SK-N-SH (cell line): ENCODE data around the gene GNG4. TPM values are rescaled to one million over a fixed set of nuclear protein-coding genes. Genes with fewer than 3 reads are reported as not detected.

Experiments
- CTCF ChIA-PET: fragments of 300-600, 350-600 bp; formaldehyde crosslinking; extraction: SDS; loops from one replicate; lab custom pipeline; 2021; lab: Yijun Ruan, JAX
- POLR2A ChIA-PET: fragments of 350-600 bp; sonication (Branson Sonifier 250); formaldehyde crosslinking; extraction: SDS; loops from one replicate; lab custom pipeline; 2020; ENCODE audit warnings: antibody characterized with exemption, inconsistent platforms; lab: Yijun Ruan, JAX
- DNase-seq: peaks from one replicate; pipeline ENCODE4 v3.0.0; 2012
- H2AFZ ChIP-seq: fragments of 200-600 bp; sonication (generic); 2 replicates; pipeline ENCODE4 v1.8.1; 2016; ENCODE audit warnings: antibody characterized with exemption, mild to moderate bottlenecking, low read depth
- H3F3A ChIP-seq: fragments of 200-600 bp; sonication (generic); replicated peaks from 2 replicates; pipeline ENCODE3; 2016; ENCODE audit warnings: antibody characterized with exemption, mild to moderate bottlenecking; ENCODE audit not compliant: insufficient read depth
- H3K27ac ChIP-seq, 2 experiments: fragments of 200-500 bp in 1 of 2; fragments of 200-600 bp in 1 of 2; sonication (Bioruptor generic) in 1 of 2; sonication (generic), shearing (Covaris generic) in 1 of 2; 2 replicates each; pipeline versions ENCODE4 v1.5.1 to v1.6.1; 2014 to 2016; ENCODE audit warnings: low read depth in 2 of 2, inconsistent platforms in 1 of 2, low read length in 1 of 2, mild to moderate bottlenecking in 1 of 2, mixed read lengths in 1 of 2
- H3K27me3 ChIP-seq: fragments of 200-600 bp; sonication (generic), shearing (Covaris generic); 2 replicates; pipeline ENCODE4 v1.6.1; 2016; ENCODE audit warnings: mixed run types; ENCODE audit not compliant: insufficient read depth
- H3K36me3 ChIP-seq, 2 experiments: fragments of 200-500 bp in 1 of 2; fragments of 200-600 bp in 1 of 2; sonication (Bioruptor generic) in 1 of 2; sonication (generic) in 1 of 2; replicated peaks in 1 of 2; 2 replicates each; pipeline versions ENCODE3 to v1.5.1; 2014 to 2016; ENCODE audit warnings: low read length in 1 of 2, mild to moderate bottlenecking in 1 of 2; ENCODE audit not compliant: insufficient read depth in 2 of 2, control insufficient read depth in 1 of 2
- H3K4me1 ChIP-seq, 2 experiments: fragments of 200-500 bp in 1 of 2; fragments of 200-600 bp in 1 of 2; sonication (Bioruptor generic) in 1 of 2; sonication (generic), shearing (Covaris generic) in 1 of 2; 2 replicates each; pipeline versions ENCODE4 v1.5.1 to v1.6.1; 2014 to 2016; ENCODE audit warnings: low read depth in 1 of 2, low read length in 1 of 2, mixed run types in 1 of 2; ENCODE audit not compliant: insufficient read depth in 2 of 2, control insufficient read depth in 1 of 2
- H3K4me2 ChIP-seq: fragments of 200-600 bp; sonication (generic), shearing (Covaris generic); 2 replicates; pipeline ENCODE4 v1.6.1; 2017; ENCODE audit warnings: mixed run types
- H3K4me3 ChIP-seq, 2 experiments: fragments of 200-500 bp in 1 of 2; fragments of 200-600 bp in 1 of 2; sonication (Bioruptor generic) in 1 of 2; sonication (generic), shearing (Covaris generic) in 1 of 2; 2 replicates each; pipeline versions ENCODE4 v1.5.1 to v1.8.1; 2014 to 2016; ENCODE audit warnings: low read depth in 2 of 2, inconsistent platforms in 1 of 2, low read length in 1 of 2, mild to moderate bottlenecking in 1 of 2, mixed read lengths in 1 of 2, moderate library complexity in 1 of 2
- H3K79me2 ChIP-seq: fragments of 200-600 bp; sonication (generic); 2 replicates; pipeline ENCODE4 v1.8.1; 2017; ENCODE audit warnings: mild to moderate bottlenecking; ENCODE audit not compliant: insufficient read depth
- H3K9ac ChIP-seq: fragments of 200-600 bp; sonication (generic); 2 replicates; pipeline ENCODE4 v1.6.1; 2017; ENCODE audit warnings: mixed run types
- H3K9me2 ChIP-seq: fragments of 200-600 bp; sonication (generic); 2 replicates; pipeline ENCODE4 v1.6.1; 2017; ENCODE audit warnings: mixed run types
- H3K9me3 ChIP-seq: fragments of 200-600 bp; sonication (generic); 2 replicates; pipeline ENCODE4 v1.6.1; 2017; ENCODE audit warnings: mixed run types, mild to moderate bottlenecking, moderate library complexity
- H4K20me1 ChIP-seq: fragments of 200-600 bp; sonication (generic); 2 replicates; pipeline ENCODE4 v1.6.1; 2017; ENCODE audit warnings: mild to moderate bottlenecking, mixed run types; ENCODE audit not compliant: insufficient read depth
- CHD2 ChIP-seq: fragments of 150-350 bp; IDR thresholded peaks from 2 replicates; pipeline ENCODE4 v1.6.1; 2018; ENCODE audit warnings: low read length; ENCODE audit not compliant: partially characterized antibody
- FOSL2 ChIP-seq: IDR thresholded peaks from 2 replicates; pipeline ENCODE4 v1.4.0; 2012; ENCODE audit warnings: low read depth, mild to moderate bottlenecking, moderate library complexity, borderline replicate concordance
- FOXM1 ChIP-seq: IDR thresholded peaks from 2 replicates; pipeline ENCODE4 v1.4.0; 2012; ENCODE audit warnings: low read depth, mild to moderate bottlenecking
- GATA2 ChIP-seq: sonication (generic); formaldehyde crosslinking; IDR thresholded peaks from 2 replicates; pipeline ENCODE4 v1.5.0; 2020; ENCODE audit warnings: mild to moderate bottlenecking, missing genetic modification reagents
- IRF3 ChIP-seq: fragments of 150-350 bp; IDR thresholded peaks from 2 replicates; pipeline ENCODE4 v1.6.1; 2016; ENCODE audit warnings: mild to moderate bottlenecking, low read depth, low read length
- JUND ChIP-seq: IDR thresholded peaks from 2 replicates; pipeline ENCODE4 v1.4.0; 2012
- POLR2AphosphoS5 ChIP-seq: IDR thresholded peaks from 2 replicates; pipeline ENCODE4 v1.6.1; 2012; ENCODE audit warnings: low read depth, low read length
- RFX5 ChIP-seq: IDR thresholded peaks from 2 replicates; pipeline ENCODE4 v1.6.1; 2012; ENCODE audit warnings: mild to moderate bottlenecking, improper control_type of control experiment, low read length
- RXRA ChIP-seq: IDR thresholded peaks from 2 replicates; pipeline ENCODE4 v1.4.0; 2012; ENCODE audit warnings: low read depth, mild to moderate bottlenecking, borderline replicate concordance
- SIN3A ChIP-seq: IDR thresholded peaks from 2 replicates; pipeline ENCODE4 v1.6.1; 2012; ENCODE audit warnings: low read depth, mild to moderate bottlenecking, low read length, moderate library complexity, borderline replicate concordance
- TCF12 ChIP-seq: IDR thresholded peaks from 2 replicates; pipeline ENCODE4 v1.4.0; 2012
- TEAD4 ChIP-seq: IDR thresholded peaks from 2 replicates; pipeline ENCODE4 v1.4.0; 2012; ENCODE audit warnings: mild to moderate bottlenecking, borderline replicate concordance; ENCODE audit not compliant: insufficient read depth
- YY1 ChIP-seq: IDR thresholded peaks from 2 replicates; pipeline ENCODE4 v1.4.0; 2012; ENCODE audit warnings: low read depth, mild to moderate bottlenecking
- WGBS: methylation state at CpG from one replicate; pipeline ENCODE4 v1.1.6; 2017; ENCODE audit warnings: low lambda C conversion rate; 5-methylcytosine and 5-hydroxymethylcytosine counted together
- polyA plus RNA-seq, 3 experiments: library from polyadenylated mRNA; depleted of rRNA; stranded (reverse); fragments of >200 nt; gene quantifications; 2 replicates each; pipeline ENCODE4 v1.2.3, GENCODE V29; 2012
- TF ChIP-seq, protein P1 (sequence below): fragments of 150-350 bp; IDR thresholded peaks from 2 replicates; pipeline ENCODE4 v1.6.1; 2017; ENCODE audit warnings: antibody characterized with exemption, low read length, low read depth, borderline replicate concordance
- TF ChIP-seq, protein P2 (sequence below): IDR thresholded peaks from 2 replicates; pipeline ENCODE4 v1.6.1; 2012; ENCODE audit warnings: mild to moderate bottlenecking, low read depth, low read length, moderate library complexity
- TF ChIP-seq, protein P3 (sequence below): IDR thresholded peaks from 2 replicates; pipeline ENCODE4 v1.4.0; 2012; ENCODE audit warnings: low read depth
- TF ChIP-seq, protein P4 (sequence below): IDR thresholded peaks from 2 replicates; pipeline ENCODE4; 2012
- TF ChIP-seq, protein P5 (sequence below): IDR thresholded peaks from 2 replicates; pipeline ENCODE4 v1.4.0; 2012; ENCODE audit warnings: low read depth, borderline replicate concordance

Gene GNG4
- polyA plus RNA-seq, 1 of the 3 experiments (the other 2 are of a cell fraction) = 1.6 TPM

DNA sequence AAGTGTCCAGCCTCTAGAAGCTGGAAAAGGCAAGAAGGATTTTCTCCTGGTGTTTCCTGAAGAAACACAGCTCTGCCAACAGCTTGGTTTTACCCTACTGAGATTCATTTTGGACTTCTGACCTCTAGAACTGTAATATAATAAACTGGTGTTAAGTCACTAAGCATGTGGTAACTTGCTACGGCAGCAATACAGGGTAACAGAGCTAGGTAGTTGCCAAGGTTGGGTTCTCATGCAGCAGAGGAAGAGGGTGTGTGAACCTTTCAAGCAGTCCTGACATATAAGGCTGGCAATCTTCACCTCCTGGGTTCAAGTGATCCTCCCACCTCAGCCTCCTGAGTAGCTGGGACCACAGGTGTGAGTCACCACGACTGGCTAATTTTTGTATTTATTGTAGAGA, 36.0 kb downstream of the GNG4 start:
- no peak overlapping the region for H3K9ac ChIP-seq
- no peaks in the 10 kb centered on the region for H3K79me2 ChIP-seq
- H3K9me3 ChIP-seq = no peaks in the 10 kb centered on the region
- H3K4me1 ChIP-seq = peaks cover 7 to 9% of the 10 kb centered on the region in 2 experiments; a peak in 3 of 4 replicates
- no peaks in the 10 kb centered on the region for H3K27me3 ChIP-seq
- DNase-seq = no peak
- CTCF ChIA-PET = interaction anchor here (0.6 to 1.6 kb wide), 2 partner anchors 13 to 90 kb away, joined by 3 to 5 read pairs; no protein-coding TSS in a partner anchor
- no peak overlapping the region for H3K4me3 ChIP-seq
- no peak overlapping the region for H2AFZ ChIP-seq
- no peak overlapping the region for H3K4me2 ChIP-seq
- H3K36me3 ChIP-seq = no peaks in the 10 kb centered on the region
- WGBS = 70% methylated on average over 2 of the region's 2 CpGs
- no peak for TF ChIP-seq TCF12
- no peak for TF ChIP-seq JUND
- TF ChIP-seq YY1 = no peak
- TF ChIP-seq TEAD4 = no peak
- TF ChIP-seq, protein P1, sequence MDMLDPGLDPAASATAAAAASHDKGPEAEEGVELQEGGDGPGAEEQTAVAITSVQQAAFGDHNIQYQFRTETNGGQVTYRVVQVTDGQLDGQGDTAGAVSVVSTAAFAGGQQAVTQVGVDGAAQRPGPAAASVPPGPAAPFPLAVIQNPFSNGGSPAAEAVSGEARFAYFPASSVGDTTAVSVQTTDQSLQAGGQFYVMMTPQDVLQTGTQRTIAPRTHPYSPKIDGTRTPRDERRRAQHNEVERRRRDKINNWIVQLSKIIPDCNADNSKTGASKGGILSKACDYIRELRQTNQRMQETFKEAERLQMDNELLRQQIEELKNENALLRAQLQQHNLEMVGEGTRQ = no peak
- TF ChIP-seq, protein P2, sequence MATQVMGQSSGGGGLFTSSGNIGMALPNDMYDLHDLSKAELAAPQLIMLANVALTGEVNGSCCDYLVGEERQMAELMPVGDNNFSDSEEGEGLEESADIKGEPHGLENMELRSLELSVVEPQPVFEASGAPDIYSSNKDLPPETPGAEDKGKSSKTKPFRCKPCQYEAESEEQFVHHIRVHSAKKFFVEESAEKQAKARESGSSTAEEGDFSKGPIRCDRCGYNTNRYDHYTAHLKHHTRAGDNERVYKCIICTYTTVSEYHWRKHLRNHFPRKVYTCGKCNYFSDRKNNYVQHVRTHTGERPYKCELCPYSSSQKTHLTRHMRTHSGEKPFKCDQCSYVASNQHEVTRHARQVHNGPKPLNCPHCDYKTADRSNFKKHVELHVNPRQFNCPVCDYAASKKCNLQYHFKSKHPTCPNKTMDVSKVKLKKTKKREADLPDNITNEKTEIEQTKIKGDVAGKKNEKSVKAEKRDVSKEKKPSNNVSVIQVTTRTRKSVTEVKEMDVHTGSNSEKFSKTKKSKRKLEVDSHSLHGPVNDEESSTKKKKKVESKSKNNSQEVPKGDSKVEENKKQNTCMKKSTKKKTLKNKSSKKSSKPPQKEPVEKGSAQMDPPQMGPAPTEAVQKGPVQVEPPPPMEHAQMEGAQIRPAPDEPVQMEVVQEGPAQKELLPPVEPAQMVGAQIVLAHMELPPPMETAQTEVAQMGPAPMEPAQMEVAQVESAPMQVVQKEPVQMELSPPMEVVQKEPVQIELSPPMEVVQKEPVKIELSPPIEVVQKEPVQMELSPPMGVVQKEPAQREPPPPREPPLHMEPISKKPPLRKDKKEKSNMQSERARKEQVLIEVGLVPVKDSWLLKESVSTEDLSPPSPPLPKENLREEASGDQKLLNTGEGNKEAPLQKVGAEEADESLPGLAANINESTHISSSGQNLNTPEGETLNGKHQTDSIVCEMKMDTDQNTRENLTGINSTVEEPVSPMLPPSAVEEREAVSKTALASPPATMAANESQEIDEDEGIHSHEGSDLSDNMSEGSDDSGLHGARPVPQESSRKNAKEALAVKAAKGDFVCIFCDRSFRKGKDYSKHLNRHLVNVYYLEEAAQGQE = no peak
- TF ChIP-seq, protein P3, sequence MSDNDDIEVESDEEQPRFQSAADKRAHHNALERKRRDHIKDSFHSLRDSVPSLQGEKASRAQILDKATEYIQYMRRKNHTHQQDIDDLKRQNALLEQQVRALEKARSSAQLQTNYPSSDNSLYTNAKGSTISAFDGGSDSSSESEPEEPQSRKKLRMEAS = no peak
- TF ChIP-seq FOSL2 = no peak
- TF ChIP-seq IRF3 = no peak
- no peak for TF ChIP-seq SIN3A
- no peak for TF ChIP-seq GATA2 (CRISPR knock-in tag)
- TF ChIP-seq POLR2AphosphoS5 = no peak
- TF ChIP-seq RFX5 = no peak
- TF ChIP-seq RXRA = no peak
- TF ChIP-seq CHD2 = no peak
- TF ChIP-seq, protein P4, sequence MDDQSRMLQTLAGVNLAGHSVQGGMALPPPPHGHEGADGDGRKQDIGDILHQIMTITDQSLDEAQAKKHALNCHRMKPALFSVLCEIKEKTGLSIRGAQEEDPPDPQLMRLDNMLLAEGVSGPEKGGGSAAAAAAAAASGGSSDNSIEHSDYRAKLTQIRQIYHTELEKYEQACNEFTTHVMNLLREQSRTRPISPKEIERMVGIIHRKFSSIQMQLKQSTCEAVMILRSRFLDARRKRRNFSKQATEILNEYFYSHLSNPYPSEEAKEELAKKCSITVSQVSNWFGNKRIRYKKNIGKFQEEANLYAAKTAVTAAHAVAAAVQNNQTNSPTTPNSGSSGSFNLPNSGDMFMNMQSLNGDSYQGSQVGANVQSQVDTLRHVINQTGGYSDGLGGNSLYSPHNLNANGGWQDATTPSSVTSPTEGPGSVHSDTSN = no peak
- TF ChIP-seq, protein P5, sequence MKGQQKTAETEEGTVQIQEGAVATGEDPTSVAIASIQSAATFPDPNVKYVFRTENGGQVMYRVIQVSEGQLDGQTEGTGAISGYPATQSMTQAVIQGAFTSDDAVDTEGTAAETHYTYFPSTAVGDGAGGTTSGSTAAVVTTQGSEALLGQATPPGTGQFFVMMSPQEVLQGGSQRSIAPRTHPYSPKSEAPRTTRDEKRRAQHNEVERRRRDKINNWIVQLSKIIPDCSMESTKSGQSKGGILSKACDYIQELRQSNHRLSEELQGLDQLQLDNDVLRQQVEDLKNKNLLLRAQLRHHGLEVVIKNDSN = no peak
- TF ChIP-seq FOXM1 = no peak
- no peaks in the 10 kb centered on the region for H3F3A ChIP-seq
- H3K9me2 ChIP-seq = no peaks in the 10 kb centered on the region
- POLR2A ChIA-PET = interaction anchor here (0.6 kb wide), 1 partner anchor 494 kb away, joined by 3 read pairs; no protein-coding TSS in a partner anchor
- no peak overlapping the region for H3K27ac ChIP-seq
- no peaks in the 10 kb centered on the region for H4K20me1 ChIP-seq
